Right lobe of liver (tissue), 6 donors: ENCODE data around the gene RANBP3. TPM values are rescaled to one million over a fixed set of nuclear protein-coding genes. Genes with fewer than 3 reads are reported as not detected.

Experiments
- ATAC-seq, 4 donors: fragments of 200-7000 bp; cut with Tn5 transposase; one replicate each; pipeline ENCODE4 v1.9.1; 2020; ENCODE audit warnings: mild to moderate bottlenecking in 4 of 4, moderate library complexity in 4 of 4
- DNase-seq, 3 donors: peaks; one replicate each; pipeline ENCODE4 v3.0.0-alpha.2; 2020
- H3K27ac ChIP-seq, 3 donors: fragments of 200-600 bp; one replicate each; pipeline ENCODE4 v1.8.0; 2022
- H3K27me3 ChIP-seq, 2 donors: fragments of 200-600 bp; one replicate each; pipeline ENCODE4 v1.8.0; 2022
- H3K36me3 ChIP-seq, 4 donors: fragments of 200-600 bp; sonication (generic) in 1 of 4; one replicate each; pipeline versions ENCODE4 v1.5.1 to v1.8.0; 2017 to 2022; ENCODE audit warnings: control low read depth in 1 of 4
- H3K4me1 ChIP-seq, 4 donors: fragments of 200-600 bp; sonication (generic) in 1 of 4; one replicate each; pipeline versions ENCODE4 v1.5.1 to v1.8.0; 2017 to 2022; ENCODE audit warnings: control low read depth in 1 of 4
- H3K4me3 ChIP-seq, 3 donors: fragments of 200-600 bp; one replicate each; pipeline ENCODE4 v1.8.0; 2022
- H3K9me3 ChIP-seq, 4 donors: fragments of 200-600 bp; sonication (generic) in 1 of 4; one replicate each; pipeline versions ENCODE4 v1.5.1 to v1.8.0; 2017 to 2022; ENCODE audit warnings: control low read depth in 1 of 4
- CTCF ChIP-seq, 4 donors: fragments of 200-600 bp in 3 of 4; fragments of 450-650 bp in 1 of 4; IDR thresholded peaks; one replicate each; pipeline versions ENCODE4 v1.5.1 to v1.8.0; 2016 to 2022; ENCODE audit warnings: antibody characterized with exemption in 4 of 4, mild to moderate bottlenecking in 2 of 4
- POLR2A ChIP-seq: fragments of 450-650 bp; IDR thresholded peaks from one replicate; pipeline ENCODE4 v1.6.1; 2017; ENCODE audit warnings: antibody characterized with exemption, mild to moderate bottlenecking
- WGBS: methylation state at CpG from one replicate; pipeline ENCODE4 v1.1.6; 2018; ENCODE audit warnings: low coverage, low lambda C conversion rate; ENCODE audit not compliant: insufficient coverage; ENCODE audit errors: missing lambda C conversion rate; 5-methylcytosine and 5-hydroxymethylcytosine counted together
- intact Hi-C, 2 donors: fragments of 100-400 bp; cut with DNase I; formaldehyde crosslinking; loops; one replicate each; pipeline versions ENCODE4 v1.11.2 to v1.14.1; 2022
- total RNA-seq, 6 experiments: library from RNA; depleted of rRNA in 2 of 6; stranded (reverse); fragments of >200 nt in 2 of 6; fragmentation: NEBNext Ultra II Directional in 3 of 6; extraction: Animal tissue kit (Norgen Biotek cat#: 25700) in 3 of 6; gene quantifications; one replicate each; pipeline versions ENCODE4 v1.1.0 to v1.2.4, GENCODE V29; 2016 to 2023
- donor health status: DM: no; HTN: yes; CAD: no.
- donor health status: DM: no; HTN: no; CAD: no.
- donor health status: DM: no; HTN: no; CAD: no.
- donor health status: DM: no; HTN: yes; CAD: no.
- donor health status: DM: no; HTN: yes; CAD: no.

Gene RANBP3
- total RNA-seq, 6 experiments from 2014 or later: 21.7 to 49.5 (median 24.5) TPM

- Histone ChIP-seq H3K4me3 (no peak overlapping the region), H3K27ac (no peak overlapping the region), H3K27me3 (no peaks in the 10 kb centered on the region), H3K36me3 (peaks cover 0 to 4% (median 0%) of the 10 kb centered on the region in 4 donors), H3K4me1 (peaks cover 0 to 32% (median 7%) of the 10 kb centered on the region in 4 donors), H3K9me3 (no peaks in the 10 kb centered on the region)
- WGBS: 89% methylated on average over 1 of the region's 1 CpG
- DNase-seq (no peak), ATAC-seq (no peak)
- no peak for TF ChIP-seq POLR2A
- TF ChIP-seq CTCF (IDR thresholded peaks at IDR 0.05): no peak
- intact Hi-C loops: no loop called here
Measured at GRCh38 chr19:5910638-5910907, 67.4 kb downstream of the RANBP3 start.

- TF ChIP-seq POLR2A (no peak), CTCF (IDR thresholded peaks at IDR 0.05) (no peak)
- Histone ChIP-seq H3K36me3 (peaks cover 0 to 4% (median 0%) of the 10 kb centered on the region in 4 donors), H3K27me3 (no peaks in the 10 kb centered on the region), H3K4me3 (no peak overlapping the region), H3K4me1 (peaks cover 0 to 33% (median 4%) of the 10 kb centered on the region in 4 donors), H3K27ac (peak overlapping the region in 1 of 3 donors; percentile 66), H3K9me3 (no peaks in the 10 kb centered on the region)
- intact Hi-C loops: no loop called here
- DNase-seq (no peak), ATAC-seq (no peak)
- WGBS: 20% methylated on average over 2 of the region's 14 CpGs
Measured at GRCh38 chr19:5908773-5909442, 69.0 kb downstream of the RANBP3 start.

GRCh38 chr19:5907241-5907640 lies 70.7 kb downstream of the RANBP3 start:
- peaks cover 0 to 34% (median 4%) of the 10 kb centered on the region in 4 donors for H3K4me1 ChIP-seq
- no peak overlapping the region for H3K27ac ChIP-seq
- H3K4me3 ChIP-seq: no peak overlapping the region
- ATAC-seq (no peak), DNase-seq (no peak)
- peaks cover 0 to 4% (median 0%) of the 10 kb centered on the region in 4 donors for H3K36me3 ChIP-seq
- no peaks in the 10 kb centered on the region for H3K27me3 ChIP-seq
- no peaks in the 10 kb centered on the region for H3K9me3 ChIP-seq
- TF ChIP-seq POLR2A (no peak), CTCF (IDR thresholded peaks at IDR 0.05) (no peak)
- 33% methylated on average over 1 of the region's 5 CpGs for WGBS
- intact Hi-C loops: no loop called here

- TF ChIP-seq POLR2A (no peak), CTCF (IDR thresholded peaks at IDR 0.05) (no peak)
- Histone ChIP-seq H3K27me3 (no peaks in the 10 kb centered on the region), H3K4me3 (peak overlapping the region; percentile 88 to 99 (median 93)), H3K9me3 (no peaks in the 10 kb centered on the region), H3K4me1 (peaks cover 0 to 37% (median 5%) of the 10 kb centered on the region in 4 donors), H3K36me3 (peaks cover 0 to 9% (median 2%) of the 10 kb centered on the region in 4 donors), H3K27ac (peak overlapping the region; percentile 32 to 66 (median 43))
- peak in 1 of 3 donors; percentile 43 for DNase-seq
- 38% methylated on average over 23 of the region's 31 CpGs for WGBS
- intact Hi-C loops: no loop called here
- ATAC-seq: no peak
Measured at GRCh38 chr19:5905114-5905778, 72.7 kb downstream of the RANBP3 start.
